K562 treated with DMSO at 1 percent for 12 hours (cell line): Measurements from ENCODE around the gene POLG2. TPM values are rescaled to one million over a fixed set of nuclear protein-coding genes. Genes with fewer than 3 reads are reported as not detected.

ENCODE experiments used
- total RNA-seq: library from RNA; unstranded; fragments of 300-600 nt; gene quantifications from 2 replicates; pipeline ENCODE4 v1.2.3, GENCODE V29; 2022; ENCODE audit not compliant: insufficient read depth

Gene POLG2
- 14.6 and 19.5 TPM in 2 replicates for total RNA-seq

GRCh38 chr17:64496786-64497564 is at the start of gene POLG2:
TSS of gene POLG2 (minus strand) at chr17:64497054. CDS start at chr17:64496968, 86 bp downstream.

GRCh38 chr17:64506576-64507412 is 9.9 kb upstream of the POLG2 start, which contains the start of gene CEP95:
TSS of gene CEP95 (plus strand) at chr17:64506977. CDS start at chr17:64507098, 121 bp downstream.

GRCh38 chr17:64506201-64506575 is 9.3 kb upstream of the POLG2 start, which contains the start of gene DDX5:
TSS of gene DDX5 (minus strand) at chr17:64506289. CDS start at chr17:64506119, 170 bp downstream.

GRCh38 chr17:64448665-64449512 is 48.0 kb downstream of the POLG2 start, which contains the start of gene MILR1:
TSS of gene MILR1 (plus strand) at chr17:64449115. CDS start at chr17:64449169, 54 bp downstream.

Other genes starting within 250 kb of the POLG2 start
- gene TEX2, start 233.8 kb downstream of the POLG2 start, total RNA-seq: 4.5 and 15.6 TPM in 2 replicates
- gene PECAM1, start 106.2 kb downstream of the POLG2 start, total RNA-seq: 3.1 and 3.5 TPM in 2 replicates
- gene MILR1, start 47.9 kb downstream of the POLG2 start, total RNA-seq: 17.5 and 33.7 TPM in 2 replicates
- gene DDX5, start 9.2 kb upstream of the POLG2 start, total RNA-seq: 226 and 407 TPM in 2 replicates
- gene CEP95, start 9.9 kb upstream of the POLG2 start, total RNA-seq: 12.2 and 26.4 TPM in 2 replicates
- gene SMURF2, start 165.3 kb upstream of the POLG2 start, total RNA-seq: 4.9 and 11.2 TPM in 2 replicates